Mesendoderm (in vitro differentiated cells): ENCODE results near the gene MYO1E.

Experiments used
- DNase-seq: peaks from one replicate; pipeline ENCODE4 v3.0.0; 2013
- H2AK5ac ChIP-seq: 2 replicates; pipeline ENCODE4 v1.6.1; 2013; ENCODE audit warnings: low read length, inconsistent platforms
- H2BK120ac ChIP-seq: 2 replicates; pipeline ENCODE4 v1.6.1; 2013; ENCODE audit warnings: low read depth, mild to moderate bottlenecking, low read length, moderate library complexity, mixed read lengths
- H2BK15ac ChIP-seq: replicated peaks from 2 replicates; pipeline ENCODE4 v1.6.1; 2013; ENCODE audit warnings: low read depth, mild to moderate bottlenecking, moderate library complexity
- H2BK5ac ChIP-seq: 2 replicates; pipeline ENCODE4 v1.6.1; 2013; ENCODE audit warnings: low read length, inconsistent platforms
- H3K18ac ChIP-seq: 2 replicates; pipeline ENCODE4 v1.6.1; 2013; ENCODE audit warnings: mild to moderate bottlenecking, low read length, mixed read lengths
- H3K23ac ChIP-seq: one replicate; pipeline ENCODE4 v1.6.1; 2013; ENCODE audit warnings: low read length
- H3K27ac ChIP-seq: 2 replicates; pipeline ENCODE4 v1.5.1; 2013; ENCODE audit warnings: low read depth, mild to moderate bottlenecking, inconsistent platforms, low read length, moderate library complexity
- H3K27me3 ChIP-seq: 2 replicates; pipeline ENCODE4 v1.6.1; 2013; ENCODE audit warnings: low read length, control low read depth, mild to moderate bottlenecking, inconsistent platforms; ENCODE audit not compliant: insufficient read depth, poor library complexity
- H3K36me3 ChIP-seq: 2 replicates; pipeline ENCODE4 v1.6.1; 2013; ENCODE audit warnings: low read length, inconsistent platforms; ENCODE audit not compliant: control insufficient read depth, insufficient read depth
- H3K4ac ChIP-seq: one replicate; pipeline ENCODE4 v1.6.1; 2013; ENCODE audit warnings: low read depth, mild to moderate bottlenecking, low read length, moderate library complexity
- H3K4me1 ChIP-seq: 2 replicates; pipeline ENCODE4 v1.6.1; 2013; ENCODE audit warnings: low read depth, low read length, inconsistent platforms; ENCODE audit not compliant: control insufficient read depth
- H3K4me2 ChIP-seq: 2 replicates; pipeline ENCODE4 v1.6.1; 2013; ENCODE audit warnings: low read length
- H3K4me3 ChIP-seq: 2 replicates; pipeline ENCODE4 v1.5.1; 2013; ENCODE audit warnings: mild to moderate bottlenecking, low read length
- H3K56ac ChIP-seq: one replicate; pipeline ENCODE4 v1.6.1; 2013; ENCODE audit warnings: low read length
- H3K79me1 ChIP-seq: 2 replicates; pipeline ENCODE4 v1.6.1; 2013; ENCODE audit warnings: low read length, inconsistent platforms
- H3K79me2 ChIP-seq: 2 replicates; pipeline ENCODE4 v1.6.1; 2013; ENCODE audit warnings: mild to moderate bottlenecking, low read length; ENCODE audit not compliant: control insufficient read depth, insufficient read depth
- H3K9ac ChIP-seq: 2 replicates; pipeline ENCODE4 v1.6.1; 2013; ENCODE audit warnings: low read length, inconsistent platforms
- H4K5ac ChIP-seq: one replicate; pipeline ENCODE4 v1.6.1; 2013; ENCODE audit warnings: low read length
- H4K8ac ChIP-seq: one replicate; pipeline ENCODE4 v1.6.1; 2013; ENCODE audit warnings: low read depth, mild to moderate bottlenecking, control low read depth, low read length, moderate library complexity
- WGBS: extraction: QIAGEN DNeasy Blood & Tissue Kit; methylation state at CpG from one replicate; pipeline ENCODE4 v1.1.7; 2013; ENCODE audit warnings: low lambda C conversion rate, missing lambda C conversion rate; ENCODE audit not compliant: insufficient coverage; ENCODE audit errors: extremely low coverage; 5-methylcytosine and 5-hydroxymethylcytosine counted together

The MYO1E gene

DNA sequence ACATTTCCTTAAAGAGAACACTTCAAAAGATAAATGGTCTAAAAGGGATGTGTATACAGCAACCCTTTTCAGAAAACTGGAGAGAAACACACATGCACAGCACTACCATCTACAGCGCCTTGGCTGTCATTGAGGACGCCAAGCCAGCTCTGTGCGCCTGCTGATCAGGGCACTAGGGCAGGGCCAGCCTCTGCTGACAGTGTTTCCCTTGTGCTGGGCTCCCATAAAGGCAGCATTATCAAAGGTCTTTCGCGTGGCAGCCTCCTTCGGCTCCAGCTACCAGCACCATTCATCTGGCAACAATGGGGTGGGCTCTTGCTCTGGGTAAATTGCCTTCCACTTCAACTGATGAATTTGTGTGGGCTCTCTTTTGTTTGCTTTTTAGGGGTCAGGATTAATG lies 112.6 kb downstream of the MYO1E start:
- WGBS, result no CpG with 5 or more reads among the region's 6 CpGs
- Histone ChIP-seq H3K4ac (no peak overlapping the region), H4K8ac (no peak overlapping the region), H3K27ac (no peak overlapping the region), H2BK5ac (no peak overlapping the region), H2BK15ac (no peak overlapping the region), H2BK120ac (no peak overlapping the region), H3K27me3 (no peaks in the 10 kb centered on the region), H3K18ac (no peak overlapping the region), H3K79me1 (no peaks in the 10 kb centered on the region), H3K36me3 (no peaks in the 10 kb centered on the region), H3K4me1 (no peaks in the 10 kb centered on the region), H3K56ac (no peak overlapping the region), H3K4me2 (no peak overlapping the region), H2AK5ac (no peak overlapping the region), H4K5ac (no peak overlapping the region), H3K4me3 (no peak overlapping the region), H3K9ac (no peak overlapping the region), H3K23ac (no peak overlapping the region), H3K79me2 (no peaks in the 10 kb centered on the region)
- DNase-seq, result no peak

DNA sequence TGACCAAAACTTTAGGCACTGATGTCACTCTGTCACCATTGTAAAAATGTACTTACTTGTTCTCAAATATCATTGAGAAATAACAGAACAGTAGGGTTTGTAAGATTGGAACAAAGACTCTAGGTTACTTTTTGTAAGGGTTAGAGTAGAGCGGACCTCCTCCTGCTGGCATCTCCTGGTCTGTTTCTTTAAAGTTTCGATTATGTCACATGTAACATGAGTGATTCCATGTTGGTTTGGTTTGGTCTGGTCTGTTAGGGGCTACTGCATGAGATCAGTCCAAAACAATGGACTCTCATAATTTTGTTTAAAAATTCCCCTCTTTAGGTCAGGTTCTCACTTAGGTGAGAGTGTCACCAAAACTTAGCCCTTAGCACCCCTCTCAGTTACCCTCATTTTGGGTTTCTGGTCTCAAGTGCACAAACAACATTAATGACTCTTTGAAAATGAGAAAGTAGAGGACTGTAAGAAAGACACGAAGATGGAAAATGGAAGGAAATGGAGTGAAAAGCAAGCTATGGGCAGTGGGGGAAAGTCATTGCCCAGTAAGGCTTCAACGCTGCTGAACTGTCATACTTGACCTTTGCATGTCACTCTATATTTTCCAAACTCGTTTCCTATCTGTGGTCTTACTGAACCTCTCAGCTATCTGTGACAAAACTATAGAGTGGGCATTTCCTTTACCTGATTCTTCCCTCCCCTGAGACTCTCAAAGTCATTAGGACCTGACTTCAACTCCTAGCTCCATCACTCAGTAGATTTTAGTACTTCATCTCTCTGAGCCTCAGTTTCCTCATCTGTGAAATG lies 113.3 kb downstream of the MYO1E start:
- Histone ChIP-seq H3K18ac (no peak overlapping the region), H3K36me3 (no peaks in the 10 kb centered on the region), H4K5ac (no peak overlapping the region), H3K4ac (no peak overlapping the region), H2BK120ac (no peak overlapping the region), H3K56ac (no peak overlapping the region), H3K79me2 (no peaks in the 10 kb centered on the region), H3K27me3 (no peaks in the 10 kb centered on the region), H3K27ac (no peak overlapping the region), H2AK5ac (no peak overlapping the region), H2BK5ac (no peak overlapping the region), H3K4me2 (no peak overlapping the region), H3K23ac (no peak overlapping the region), H2BK15ac (no peak overlapping the region), H3K79me1 (no peaks in the 10 kb centered on the region), H3K9ac (no peak overlapping the region), H3K4me3 (no peak overlapping the region), H3K4me1 (no peaks in the 10 kb centered on the region), H4K8ac (no peak overlapping the region)
- DNase-seq, result no peak
- WGBS, result no CpG with 5 or more reads among the region's 5 CpGs

- Histone ChIP-seq H2BK5ac (no peak overlapping the region), H3K27me3 (no peaks in the 10 kb centered on the region), H3K56ac (no peak overlapping the region), H3K23ac (no peak overlapping the region), H4K5ac (no peak overlapping the region), H2BK120ac (no peak overlapping the region), H2BK15ac (no peak overlapping the region), H3K79me2 (no peaks in the 10 kb centered on the region), H3K4me3 (no peak overlapping the region), H3K9ac (no peak overlapping the region), H4K8ac (no peak overlapping the region), H2AK5ac (no peak overlapping the region), H3K36me3 (no peaks in the 10 kb centered on the region), H3K27ac (no peak overlapping the region), H3K4ac (no peak overlapping the region), H3K18ac (no peak overlapping the region), H3K4me2 (no peak overlapping the region), H3K79me1 (no peaks in the 10 kb centered on the region), H3K4me1 (no peaks in the 10 kb centered on the region)
- DNase-seq, result no peak
- WGBS, result no CpG with 5 or more reads among the region's 4 CpGs
Measured at GRCh38 chr15:59258317-59258716, 114.4 kb downstream of the MYO1E start.

DNA sequence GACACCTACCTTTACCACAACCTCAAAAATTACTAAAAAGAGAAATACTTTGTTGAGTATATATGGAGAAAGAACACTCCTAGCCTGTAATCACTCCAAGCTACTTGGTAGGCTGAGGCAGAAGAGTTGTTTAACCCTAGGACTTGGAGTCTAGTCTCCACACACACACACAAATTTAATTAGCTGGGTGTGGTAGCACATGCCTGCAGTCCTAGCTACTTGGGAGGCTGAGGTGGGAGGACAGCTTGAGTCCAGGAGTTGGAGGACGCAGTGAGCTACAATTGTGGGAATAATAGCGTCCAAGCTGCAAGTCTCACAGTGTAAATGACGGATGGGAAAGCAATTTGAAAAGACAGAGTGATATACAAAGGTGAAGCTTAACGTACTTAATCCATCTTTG lies 115.5 kb downstream of the MYO1E start:
- Histone ChIP-seq H2AK5ac (no peak overlapping the region), H3K9ac (no peak overlapping the region), H3K79me2 (no peaks in the 10 kb centered on the region), H3K23ac (no peak overlapping the region), H3K79me1 (no peaks in the 10 kb centered on the region), H3K27ac (no peak overlapping the region), H4K5ac (no peak overlapping the region), H3K4me1 (no peaks in the 10 kb centered on the region), H3K56ac (no peak overlapping the region), H4K8ac (no peak overlapping the region), H2BK120ac (no peak overlapping the region), H3K36me3 (no peaks in the 10 kb centered on the region), H3K18ac (no peak overlapping the region), H3K27me3 (no peaks in the 10 kb centered on the region), H3K4me3 (no peak overlapping the region), H3K4me2 (no peak overlapping the region), H2BK5ac (no peak overlapping the region), H2BK15ac (no peak overlapping the region), H3K4ac (no peak overlapping the region)
- no peak for DNase-seq
- WGBS, result no CpG with 5 or more reads among the region's 4 CpGs

- H3K79me1 ChIP-seq, result no peaks in the 10 kb centered on the region
- no peaks in the 10 kb centered on the region for H3K36me3 ChIP-seq
- no peak overlapping the region for H3K4me2 ChIP-seq
- WGBS, result no CpG with 5 or more reads among the region's 8 CpGs
- H2BK15ac ChIP-seq, result no peak overlapping the region
- H3K4ac ChIP-seq, result no peak overlapping the region
- H4K5ac ChIP-seq, result no peak overlapping the region
- H3K4me1 ChIP-seq, result no peaks in the 10 kb centered on the region
- no peak overlapping the region for H2BK5ac ChIP-seq
- no peak overlapping the region for H2AK5ac ChIP-seq
- no peak overlapping the region for H3K56ac ChIP-seq
- no peaks in the 10 kb centered on the region for H3K27me3 ChIP-seq
- no peak overlapping the region for H3K4me3 ChIP-seq
- no peak overlapping the region for H4K8ac ChIP-seq
- no peak overlapping the region for H3K18ac ChIP-seq
- no peaks in the 10 kb centered on the region for H3K79me2 ChIP-seq
- DNase-seq, result no peak
- H3K23ac ChIP-seq, result no peak overlapping the region
- H3K9ac ChIP-seq, result no peak overlapping the region
- no peak overlapping the region for H3K27ac ChIP-seq
- H2BK120ac ChIP-seq, result no peak overlapping the region
Measured at GRCh38 chr15:59256482-59256881, 116.2 kb downstream of the MYO1E start.
